ENCODE data around the gene SRGAP3.

GRCh38 chr3:8985411-8985831 is 264.0 kb downstream of the SRGAP3 start:
- TF ChIP-seq, protein P1, sequence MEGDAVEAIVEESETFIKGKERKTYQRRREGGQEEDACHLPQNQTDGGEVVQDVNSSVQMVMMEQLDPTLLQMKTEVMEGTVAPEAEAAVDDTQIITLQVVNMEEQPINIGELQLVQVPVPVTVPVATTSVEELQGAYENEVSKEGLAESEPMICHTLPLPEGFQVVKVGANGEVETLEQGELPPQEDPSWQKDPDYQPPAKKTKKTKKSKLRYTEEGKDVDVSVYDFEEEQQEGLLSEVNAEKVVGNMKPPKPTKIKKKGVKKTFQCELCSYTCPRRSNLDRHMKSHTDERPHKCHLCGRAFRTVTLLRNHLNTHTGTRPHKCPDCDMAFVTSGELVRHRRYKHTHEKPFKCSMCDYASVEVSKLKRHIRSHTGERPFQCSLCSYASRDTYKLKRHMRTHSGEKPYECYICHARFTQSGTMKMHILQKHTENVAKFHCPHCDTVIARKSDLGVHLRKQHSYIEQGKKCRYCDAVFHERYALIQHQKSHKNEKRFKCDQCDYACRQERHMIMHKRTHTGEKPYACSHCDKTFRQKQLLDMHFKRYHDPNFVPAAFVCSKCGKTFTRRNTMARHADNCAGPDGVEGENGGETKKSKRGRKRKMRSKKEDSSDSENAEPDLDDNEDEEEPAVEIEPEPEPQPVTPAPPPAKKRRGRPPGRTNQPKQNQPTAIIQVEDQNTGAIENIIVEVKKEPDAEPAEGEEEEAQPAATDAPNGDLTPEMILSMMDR (conservative IDR thresholded peaks at IDR 0.05; ENCODE audit: low read length): no peak
- no peak for TF ChIP-seq EZH2phosphoT487 (IDR thresholded peaks at IDR 0.05; ENCODE audit: borderline replicate concordance)

Data from Loucy (cell line).